Omental fat pad (tissue), 4 donors: ENCODE results near the gene TRAF3IP1. TPM values are rescaled to one million over a fixed set of nuclear protein-coding genes. Genes with fewer than 3 reads are reported as not detected.

Experiments
- ATAC-seq: fragments of 150-250 bp; one replicate; pipeline ENCODE4 v1.9.1; 2016; ENCODE audit warnings: mild to moderate bottlenecking, moderate library complexity; ENCODE audit not compliant: low FRiP score
- DNase-seq: peaks from one replicate; pipeline ENCODE4 v3.0.0-alpha.2; 2019; ENCODE audit warnings: low spot score
- total RNA-seq, 4 donors: library from RNA; depleted of rRNA; stranded (reverse); fragments of >200 nt; gene quantifications; one replicate each; pipeline ENCODE4 v1.1.0, GENCODE V29; 2016
- TF ChIP-seq, protein P1 (sequence below), 3 donors: fragments of 450-650 bp; IDR thresholded peaks; one replicate each; pipeline ENCODE4 v1.5.1; 2016 to 2017; ENCODE audit warnings: antibody characterized with exemption in 3 of 3, mild to moderate bottlenecking in 3 of 3, moderate library complexity in 2 of 3

Gene TRAF3IP1
- total RNA-seq, 4 donors from 2014 or later, result 8.4 to 15.9 (median 12.5) TPM

GRCh38 chr2:238344517-238344916 lies 24.2 kb downstream of the TRAF3IP1 start:
- DNase-seq (no peak), ATAC-seq (no peak)
- TF ChIP-seq, protein P1, sequence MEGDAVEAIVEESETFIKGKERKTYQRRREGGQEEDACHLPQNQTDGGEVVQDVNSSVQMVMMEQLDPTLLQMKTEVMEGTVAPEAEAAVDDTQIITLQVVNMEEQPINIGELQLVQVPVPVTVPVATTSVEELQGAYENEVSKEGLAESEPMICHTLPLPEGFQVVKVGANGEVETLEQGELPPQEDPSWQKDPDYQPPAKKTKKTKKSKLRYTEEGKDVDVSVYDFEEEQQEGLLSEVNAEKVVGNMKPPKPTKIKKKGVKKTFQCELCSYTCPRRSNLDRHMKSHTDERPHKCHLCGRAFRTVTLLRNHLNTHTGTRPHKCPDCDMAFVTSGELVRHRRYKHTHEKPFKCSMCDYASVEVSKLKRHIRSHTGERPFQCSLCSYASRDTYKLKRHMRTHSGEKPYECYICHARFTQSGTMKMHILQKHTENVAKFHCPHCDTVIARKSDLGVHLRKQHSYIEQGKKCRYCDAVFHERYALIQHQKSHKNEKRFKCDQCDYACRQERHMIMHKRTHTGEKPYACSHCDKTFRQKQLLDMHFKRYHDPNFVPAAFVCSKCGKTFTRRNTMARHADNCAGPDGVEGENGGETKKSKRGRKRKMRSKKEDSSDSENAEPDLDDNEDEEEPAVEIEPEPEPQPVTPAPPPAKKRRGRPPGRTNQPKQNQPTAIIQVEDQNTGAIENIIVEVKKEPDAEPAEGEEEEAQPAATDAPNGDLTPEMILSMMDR (IDR thresholded peaks at IDR 0.05), result no peak

DNA sequence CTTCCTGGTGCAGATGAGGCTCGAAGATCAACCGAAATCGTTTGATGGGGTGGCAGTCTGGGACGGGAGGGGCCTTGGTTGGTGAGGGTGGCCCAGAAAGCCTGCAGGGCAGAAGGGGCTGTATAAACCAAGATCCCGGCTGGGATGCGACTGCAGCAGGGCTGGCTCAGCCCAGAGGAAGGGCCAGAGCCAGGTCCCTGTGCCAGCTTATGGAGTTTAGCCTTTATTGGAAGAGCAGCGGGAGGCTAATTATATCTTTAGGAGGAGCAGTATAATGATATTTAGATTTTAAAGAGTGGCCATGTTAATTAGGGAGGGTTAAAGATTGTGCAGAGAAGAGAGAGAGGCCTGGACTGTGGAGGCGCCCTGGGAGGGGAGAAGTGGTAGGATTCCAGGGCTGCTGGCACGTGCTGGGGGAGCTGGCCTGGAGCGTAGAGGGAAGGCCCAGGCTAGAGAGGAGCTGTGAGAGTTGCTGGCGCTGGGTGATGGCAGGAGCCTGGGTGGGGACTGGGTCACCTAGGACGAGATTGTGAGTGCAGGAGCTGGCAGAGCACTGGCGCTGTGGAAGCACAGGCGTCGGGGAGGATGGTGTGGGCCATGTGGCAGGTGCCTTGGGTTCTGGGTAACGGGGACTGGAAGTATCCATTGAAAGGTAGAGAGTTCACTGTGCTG lies 25.1 kb downstream of the TRAF3IP1 start:
- ATAC-seq, result no peak
- no peak for DNase-seq
- TF ChIP-seq, protein P1 (IDR thresholded peaks at IDR 0.05), result no peak

DNA sequence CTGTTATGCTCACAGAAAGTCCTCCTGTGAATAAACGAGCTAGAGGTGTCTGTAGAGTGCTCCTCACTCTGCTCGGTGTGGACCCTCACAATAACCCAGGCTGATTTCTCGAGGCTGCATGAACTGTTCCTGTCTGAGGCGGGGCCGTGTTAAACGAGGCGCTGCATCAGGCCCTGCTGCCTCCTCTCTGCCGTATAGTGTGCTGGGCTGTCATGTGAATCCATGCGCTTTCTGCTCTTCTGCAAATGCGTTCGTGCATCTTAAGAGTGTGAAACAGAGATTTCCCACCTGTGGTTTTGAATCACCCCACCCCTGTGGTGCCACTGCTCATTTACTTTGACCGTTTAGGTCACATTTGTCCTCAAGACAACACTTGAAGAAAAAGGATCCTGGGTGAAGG lies 26.2 kb downstream of the TRAF3IP1 start:
- TF ChIP-seq, protein P1 (IDR thresholded peaks at IDR 0.05), result no peak
- DNase-seq (no peak), ATAC-seq (no peak)

DNA sequence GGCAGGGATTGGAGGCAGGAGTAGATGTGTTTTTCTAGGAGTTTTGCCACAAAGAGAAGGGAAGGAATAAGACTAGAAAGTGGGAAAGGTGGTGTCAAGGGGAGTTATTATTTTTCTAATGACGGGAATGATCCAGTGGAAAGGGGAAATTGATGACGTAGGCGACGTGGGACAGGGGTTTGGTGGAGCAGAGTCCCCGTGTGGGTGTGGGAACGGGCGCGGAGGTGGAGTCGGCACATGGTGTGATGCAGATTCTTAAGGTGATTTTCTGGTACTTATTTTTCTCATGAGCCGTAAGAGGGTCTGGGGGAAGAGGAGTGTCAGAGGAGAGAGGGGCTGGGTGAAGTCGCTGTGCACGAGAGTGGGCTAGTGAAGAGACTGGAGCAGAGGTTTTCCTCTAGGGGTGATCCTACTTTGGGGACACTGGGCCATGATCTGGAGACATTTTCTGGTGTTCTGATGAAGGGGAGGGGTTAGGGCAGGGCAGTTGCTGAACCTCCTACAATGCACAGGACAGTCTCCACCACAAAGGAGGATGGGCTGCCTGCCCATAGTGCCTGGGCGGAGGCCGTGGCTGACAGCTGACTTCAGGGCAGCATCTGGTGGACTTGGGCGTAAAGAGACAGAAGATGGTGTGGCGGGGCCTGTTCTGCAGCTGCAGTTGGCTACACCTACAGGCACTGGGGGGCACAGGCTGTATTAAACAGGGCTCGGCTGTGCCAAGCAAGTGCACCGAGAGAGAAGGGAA lies 30.0 kb downstream of the TRAF3IP1 start:
- TF ChIP-seq, protein P1 (IDR thresholded peaks at IDR 0.05), result no peak
- DNase-seq, result no peak

DNA sequence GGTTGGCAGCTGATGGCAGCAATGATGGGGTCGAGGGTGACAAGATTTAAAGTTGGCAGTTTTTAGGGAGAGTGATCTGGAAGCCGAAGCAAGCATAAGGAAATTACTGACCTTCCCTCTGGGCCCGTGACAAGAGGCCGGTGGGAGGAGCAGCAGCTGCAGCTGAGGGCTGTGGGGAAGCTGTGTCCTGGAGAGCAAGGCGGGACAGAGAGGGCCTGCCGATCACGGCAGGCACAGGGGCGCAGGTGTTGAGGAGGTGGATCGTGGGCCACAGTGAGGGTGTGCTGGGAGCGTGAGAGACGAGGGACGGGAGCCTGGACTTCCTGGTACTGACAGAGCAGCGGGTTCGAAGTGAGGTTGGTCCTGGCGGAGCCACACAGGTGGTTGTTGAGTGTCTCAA lies 31.0 kb downstream of the TRAF3IP1 start:
- TF ChIP-seq, protein P1 (IDR thresholded peaks at IDR 0.05), result no peak
- DNase-seq (no peak), ATAC-seq (no peak)

More for the DNA sequence above, 30.0 kb downstream of the TRAF3IP1 start:
- no peak for ATAC-seq

GRCh38 chr2:238352361-238352760 lies 32.0 kb downstream of the TRAF3IP1 start:
- TF ChIP-seq, protein P1 (IDR thresholded peaks at IDR 0.05), result no peak
- no peak for DNase-seq
- ATAC-seq, result no peak

DNA sequence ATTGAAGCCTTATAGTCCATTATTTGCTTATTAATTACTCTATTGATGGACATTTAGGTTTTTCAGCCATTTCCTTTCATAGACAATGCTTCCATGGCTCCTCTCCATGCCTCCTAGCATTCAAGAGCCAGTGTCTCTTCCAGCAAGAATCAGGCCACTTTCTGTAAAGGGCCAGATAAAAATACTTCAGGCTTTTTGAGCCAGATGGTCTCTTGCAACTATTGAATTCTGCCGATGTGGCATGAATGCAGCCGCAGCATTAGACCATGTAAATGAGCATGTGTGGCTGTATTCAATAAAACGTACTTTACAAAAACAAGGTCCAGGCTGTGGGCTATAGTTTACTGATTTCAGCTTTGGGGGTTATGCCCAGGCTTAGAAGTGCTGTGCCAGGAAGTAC lies 38.5 kb downstream of the TRAF3IP1 start:
- TF ChIP-seq, protein P1 (IDR thresholded peaks at IDR 0.05), result no peak
- DNase-seq (no peak), ATAC-seq (no peak)
